OCI-LY7 (cell line): ENCODE results near the gene SESN3.

Source experiments
- CTCF ChIP-seq: fragments of 200-600 bp; sonication (generic); conservative IDR thresholded peaks from 2 replicates; pipeline ENCODE4 v1.5.1; 2014; ENCODE audit warnings: mild to moderate bottlenecking, antibody characterized with exemption, low read length, moderate library complexity, mixed read lengths
- EZH2phosphoT487 ChIP-seq: fragments of 200-600 bp; sonication (generic); IDR thresholded peaks from 2 replicates; pipeline ENCODE4 v1.6.1; 2018; ENCODE audit warnings: low read depth, borderline replicate concordance, mild to moderate bottlenecking, mixed run types, antibody characterized with exemption, low read length, moderate library complexity, mixed read lengths

GRCh38 chr11:95121698-95122097, 109.3 kb downstream of the SESN3 start:
- no peak for TF ChIP-seq CTCF
- TF ChIP-seq EZH2phosphoT487, result no peak
